Adrenal gland (tissue), 12 donors: ENCODE data around the gene TEN1. TPM values are rescaled to one million over a fixed set of nuclear protein-coding genes. Genes with fewer than 3 reads are reported as not detected.

Experiments used
- DNase-seq, 7 donors: peaks; one replicate each; pipeline ENCODE4 v3.0.0-alpha.2; 2019 to 2020
- H3K27ac ChIP-seq, 5 donors: fragments of 200-600 bp; sonication (generic) in 4 of 5; 1 replicate in 3 of 5; 2 replicates in 2 of 5; pipeline versions ENCODE4 v1.5.1 to v1.8.0; 2016 to 2020; ENCODE audit warnings: mild to moderate bottlenecking in 1 of 5
- H3K27me3 ChIP-seq: fragments of 200-600 bp; 2 replicates; pipeline ENCODE4 v1.8.0; 2021
- H3K36me3 ChIP-seq, 2 donors: fragments of 200-600 bp; replicated peaks in 1 of 2; 1 replicate in 1 of 2; 2 replicates in 1 of 2; pipeline versions ENCODE4 v1.5.1 to v1.8.0; 2018 to 2022
- H3K4me1 ChIP-seq, 2 donors: fragments of 200-600 bp; replicated peaks in 1 of 2; 1 replicate in 1 of 2; 2 replicates in 1 of 2; pipeline versions ENCODE4 v1.5.1 to v1.8.0; 2018 to 2021
- H3K4me3 ChIP-seq, 4 donors: fragments of 200-600 bp; sonication (generic) in 3 of 4; one replicate each; pipeline ENCODE4 v1.5.1; 2016 to 2018
- H3K9me3 ChIP-seq, 3 donors: fragments of 200-600 bp; sonication (generic) in 1 of 3; replicated peaks in 1 of 3; 1 replicate in 2 of 3; 2 replicates in 1 of 3; pipeline versions ENCODE4 v1.5.1 to v1.8.0; 2016 to 2021
- POLR2A ChIP-seq, 2 donors: fragments of 450-650 bp; IDR thresholded peaks; one replicate each; pipeline ENCODE4 v1.6.1; 2017; ENCODE audit warnings: antibody characterized with exemption in 2 of 2, mild to moderate bottlenecking in 2 of 2, moderate library complexity in 1 of 2
- WGBS, 4 donors: extraction: QIAGEN DNeasy Blood & Tissue Kit in 2 of 4; methylation state at CpG; one replicate each; pipeline versions ENCODE4 v1.1.5 to v1.1.7; 2013 to 2017; 5-methylcytosine and 5-hydroxymethylcytosine counted together
- intact Hi-C, 2 donors: fragments of 100-400 bp; cut with DNase I; formaldehyde crosslinking; loops; one replicate each; pipeline versions ENCODE4 v1.14.1 to v1.15.0; 2022 to 2023
- polyA plus RNA-seq, 3 donors: library from polyadenylated mRNA; stranded (reverse); fragments of 200-250 nt in 2 of 3; fragments of 350-450 nt in 1 of 3; fragmentation: Illumina TruSeq in 1 of 3; extraction: RNeasy Lipid Tissue Mini Kit (QIAGEN cat#74804) in 1 of 3; gene quantifications; one replicate each; pipeline ENCODE4 v1.2.3, GENCODE V29; 2013 to 2014
- total RNA-seq, 9 donors: library from RNA; depleted of rRNA in 4 of 9; stranded (reverse); fragments of >200 nt in 4 of 9; fragments of 120-200 nt in 1 of 9; fragmentation: NEBNext Ultra II Directional in 1 of 9; extraction: Animal tissue kit (Norgen Biotek cat#: 25700) in 1 of 9; gene quantifications; one replicate each; pipeline versions ENCODE4 v1.1.0 to v1.2.4, GENCODE V29; 2013 to 2023
- TF ChIP-seq, protein P1 (sequence below), 6 experiments: fragments of 450-650 bp in 4 of 6; fragments of 200-600 bp in 2 of 6; sonication (generic) in 1 of 6; IDR thresholded peaks; 1 replicate in 5 of 6; 2 replicates in 1 of 6; pipeline versions ENCODE4 v1.5.1 to v1.8.0; 2016 to 2021; ENCODE audit warnings: antibody characterized with exemption in 6 of 6, mild to moderate bottlenecking in 2 of 6, moderate library complexity in 1 of 6
- donor health status: healthy with polysubstance abuse.
- donor health status: Bipolar disorder and iron deficiency.
- donor health status: DM: yes; HTN: yes; CAD: no.
- donor health status: DM: no; HTN: no; CAD: no.
- donor health status: DM: no; HTN: no; CAD: no.
- donor health status: DM: yes; HTN: yes; CAD: no.

Gene TEN1
- total and polyA plus RNA-seq, 12 donors: 8.7 to 40.0 (median 25.8) TPM

DNA sequence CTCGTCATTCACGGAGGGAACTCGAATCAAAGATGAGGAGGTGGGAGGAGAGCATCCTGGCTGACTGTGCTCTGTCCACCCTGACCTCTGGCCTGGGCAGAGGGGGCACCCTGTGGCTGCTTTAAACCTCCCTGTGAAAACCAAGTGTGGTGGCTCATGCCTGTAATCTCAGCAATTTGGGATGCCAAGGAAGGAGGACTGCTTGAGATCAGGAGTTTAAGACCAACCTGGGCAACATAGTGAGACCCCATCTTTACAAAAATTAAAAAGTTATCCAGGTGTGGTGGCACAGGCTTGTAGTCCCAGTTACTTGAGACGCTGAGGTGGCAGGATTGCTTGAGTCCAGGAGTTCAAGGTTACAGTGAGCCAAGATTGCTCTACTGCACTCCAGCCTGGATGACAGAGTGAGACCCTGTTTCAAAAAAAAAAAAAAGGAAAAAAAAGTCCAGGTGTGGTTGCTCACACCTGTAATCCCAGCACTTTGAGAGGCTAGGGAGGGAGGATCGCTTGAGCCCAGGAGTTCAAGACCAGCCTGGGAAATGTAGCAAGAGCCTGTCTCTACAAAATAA lies 15.8 kb downstream of the TEN1 start:
- H3K36me3 ChIP-seq: peaks cover 0 to 13% of the 10 kb centered on the region in 2 donors
- no peaks in the 10 kb centered on the region for H3K9me3 ChIP-seq
- intact Hi-C loops: no loop called here
- no peak overlapping the region for H3K27ac ChIP-seq
- no peak overlapping the region for H3K4me3 ChIP-seq
- 82 to 95% (median 91%) methylated on average over 5 of the region's 5 CpGs for WGBS, 4 donors
- H3K27me3 ChIP-seq: no peaks in the 10 kb centered on the region
- no peak for DNase-seq
- no peak for TF ChIP-seq POLR2A (IDR thresholded peaks at IDR 0.05)
- TF ChIP-seq, protein P1, sequence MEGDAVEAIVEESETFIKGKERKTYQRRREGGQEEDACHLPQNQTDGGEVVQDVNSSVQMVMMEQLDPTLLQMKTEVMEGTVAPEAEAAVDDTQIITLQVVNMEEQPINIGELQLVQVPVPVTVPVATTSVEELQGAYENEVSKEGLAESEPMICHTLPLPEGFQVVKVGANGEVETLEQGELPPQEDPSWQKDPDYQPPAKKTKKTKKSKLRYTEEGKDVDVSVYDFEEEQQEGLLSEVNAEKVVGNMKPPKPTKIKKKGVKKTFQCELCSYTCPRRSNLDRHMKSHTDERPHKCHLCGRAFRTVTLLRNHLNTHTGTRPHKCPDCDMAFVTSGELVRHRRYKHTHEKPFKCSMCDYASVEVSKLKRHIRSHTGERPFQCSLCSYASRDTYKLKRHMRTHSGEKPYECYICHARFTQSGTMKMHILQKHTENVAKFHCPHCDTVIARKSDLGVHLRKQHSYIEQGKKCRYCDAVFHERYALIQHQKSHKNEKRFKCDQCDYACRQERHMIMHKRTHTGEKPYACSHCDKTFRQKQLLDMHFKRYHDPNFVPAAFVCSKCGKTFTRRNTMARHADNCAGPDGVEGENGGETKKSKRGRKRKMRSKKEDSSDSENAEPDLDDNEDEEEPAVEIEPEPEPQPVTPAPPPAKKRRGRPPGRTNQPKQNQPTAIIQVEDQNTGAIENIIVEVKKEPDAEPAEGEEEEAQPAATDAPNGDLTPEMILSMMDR (IDR thresholded peaks at IDR 0.05): no peak
- H3K4me1 ChIP-seq: no peaks in the 10 kb centered on the region

DNA sequence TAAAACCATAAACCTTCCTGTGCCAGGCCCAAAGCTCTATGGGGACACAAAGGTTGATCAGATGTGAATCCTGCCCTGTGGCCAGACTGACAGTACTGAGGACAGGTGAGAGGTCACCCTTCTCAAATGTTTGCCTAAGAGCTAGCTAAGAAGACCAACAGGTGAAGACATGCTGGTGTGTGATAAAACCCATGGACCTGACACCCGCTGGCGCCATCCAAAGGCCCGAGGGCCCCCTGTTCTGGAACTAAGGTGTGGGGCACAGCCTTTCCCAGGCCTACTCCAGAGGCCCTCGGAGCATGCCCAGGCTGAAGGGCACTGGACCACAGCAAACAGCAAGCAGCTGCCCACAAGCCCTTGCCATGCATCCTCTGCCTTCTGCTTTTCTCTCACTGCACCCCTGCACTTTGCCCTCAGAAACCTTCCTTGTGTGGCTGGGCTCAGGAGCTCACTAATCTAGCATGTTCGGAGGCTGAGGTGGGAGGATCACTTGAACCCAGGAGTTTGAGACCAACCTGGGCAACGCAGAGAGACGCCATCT lies 16.4 kb downstream of the TEN1 start:
- Histone ChIP-seq H3K9me3 (no peaks in the 10 kb centered on the region), H3K27me3 (no peaks in the 10 kb centered on the region), H3K4me3 (no peak overlapping the region), H3K27ac (no peak overlapping the region), H3K4me1 (no peaks in the 10 kb centered on the region), H3K36me3 (peaks cover 0 to 13% of the 10 kb centered on the region in 2 donors)
- intact Hi-C loops: no loop called here
- no peak for TF ChIP-seq POLR2A (IDR thresholded peaks at IDR 0.05)
- TF ChIP-seq, protein P1 (IDR thresholded peaks at IDR 0.05): no peak
- WGBS, 4 donors: 94 to 98% (median 96%) methylated on average over 6 to 7 of the region's 7 CpGs
- DNase-seq: no peak

DNA sequence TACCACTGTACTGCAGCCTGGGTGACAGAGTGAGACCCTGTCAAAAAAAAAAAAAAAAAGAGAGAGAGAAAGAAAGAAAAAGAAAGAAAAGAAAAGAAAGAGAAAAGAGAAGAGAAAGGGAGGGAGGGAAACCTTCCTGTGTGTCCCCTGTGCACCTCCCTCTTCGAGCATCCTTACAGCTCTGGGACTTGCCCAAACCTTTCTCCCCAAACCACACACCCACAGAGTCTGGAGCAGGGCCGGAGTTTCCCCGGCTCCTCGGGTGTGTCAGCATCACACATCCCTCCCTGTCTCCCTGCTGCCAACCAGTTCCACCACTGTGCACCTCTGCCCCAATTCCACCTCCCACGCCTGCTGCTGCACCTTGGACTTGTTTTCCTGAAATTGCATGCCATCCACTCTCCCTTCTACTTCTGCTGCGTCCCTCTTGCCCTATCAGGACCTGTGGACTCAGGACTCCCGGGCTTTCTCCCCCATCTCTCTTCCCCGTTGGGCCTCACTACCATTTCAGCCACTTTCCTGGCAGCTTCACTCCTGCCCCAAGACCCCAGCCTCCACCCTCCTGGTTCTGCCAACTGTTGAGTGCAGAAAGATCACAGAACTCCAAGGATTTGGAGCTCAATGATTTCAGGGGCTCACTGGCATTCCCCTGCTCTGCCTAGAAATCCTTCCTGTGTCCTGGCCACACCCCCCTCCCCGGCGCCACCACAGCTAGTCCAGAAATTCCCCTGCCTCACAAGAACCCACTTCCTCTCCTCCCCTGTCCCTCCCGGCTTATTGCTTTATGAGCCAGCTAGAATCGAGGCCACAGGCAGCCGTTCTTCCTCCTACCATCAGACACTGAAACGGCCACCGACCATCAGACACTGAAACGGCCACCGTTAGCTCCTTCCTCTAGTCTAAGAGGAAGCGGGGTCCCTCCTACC lies 17.9 kb downstream of the TEN1 start:
- Histone ChIP-seq H3K27ac (peak overlapping the region in 1 of 5 donors; percentile 58), H3K9me3 (no peaks in the 10 kb centered on the region), H3K4me1 (no peaks in the 10 kb centered on the region), H3K27me3 (no peaks in the 10 kb centered on the region), H3K4me3 (no peak overlapping the region), H3K36me3 (peaks cover 0 to 8% of the 10 kb centered on the region in 2 donors)
- 57 to 71% (median 67%) methylated on average over 18 of the region's 18 CpGs for WGBS, 4 donors
- DNase-seq: peak in 1 of 7 donors; percentile 47
- TF ChIP-seq, protein P1 (IDR thresholded peaks at IDR 0.05): no peak
- TF ChIP-seq POLR2A (IDR thresholded peaks at IDR 0.05): no peak
- intact Hi-C loops: no loop called here

DNA sequence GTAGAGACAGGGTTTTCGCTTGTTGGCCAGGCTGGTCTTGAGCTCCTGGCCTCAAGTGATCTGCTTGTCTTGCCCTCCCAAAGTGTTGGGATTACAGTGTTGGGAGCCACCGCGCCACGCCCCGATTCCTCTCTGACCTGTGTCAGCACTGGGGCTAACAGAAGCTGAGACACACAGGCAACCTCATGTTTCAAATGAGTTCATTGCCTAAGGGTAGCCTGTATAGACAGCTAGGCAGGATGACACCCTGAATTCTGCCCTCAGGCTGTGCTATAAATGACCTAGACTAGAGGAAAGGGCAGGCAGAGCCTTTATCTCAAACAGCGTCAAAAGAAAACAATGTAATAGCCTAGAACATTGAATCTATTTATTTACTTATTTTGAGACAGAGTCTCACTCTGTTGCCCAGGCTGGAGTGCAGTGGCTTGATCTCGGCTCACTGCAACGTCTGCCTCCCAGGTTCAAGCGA lies 19.3 kb downstream of the TEN1 start:
- WGBS, 4 donors: 85 to 96% (median 91%) methylated on average over 9 of the region's 9 CpGs
- Histone ChIP-seq H3K27me3 (no peaks in the 10 kb centered on the region), H3K9me3 (no peaks in the 10 kb centered on the region), H3K36me3 (peaks cover 0 to 5% of the 10 kb centered on the region in 2 donors), H3K4me1 (no peaks in the 10 kb centered on the region), H3K4me3 (no peak overlapping the region), H3K27ac (peak overlapping the region in 1 of 5 donors; percentile 49)
- intact Hi-C loops: no loop called here
- no peak for TF ChIP-seq POLR2A (IDR thresholded peaks at IDR 0.05)
- TF ChIP-seq, protein P1 (IDR thresholded peaks at IDR 0.05): no peak
- no peak for DNase-seq
